Measurements from ENCODE around the gene ALG1. TPM values are rescaled to one million over a fixed set of nuclear protein-coding genes. Genes with fewer than 3 reads are reported as not detected.

The ALG1 gene
- total and polyA plus RNA-seq, 2 of the 13 experiments (the other 11 are each of a cell fraction or from before 2014, with no cell fraction given) = 43.3 to 75.6 TPM

- no peak for TF ChIP-seq TFAP4 (IDR thresholded peaks at IDR 0.05; ENCODE audit: borderline replicate concordance, low read depth)
- TF ChIP-seq NR2F6 (IDR thresholded peaks at IDR 0.05) = no peak
- TF ChIP-seq NR2F6 (CRISPR knock-in tag; IDR thresholded peaks at IDR 0.05) = peak; percentile 75
- peak in 1 of 2 experiments; percentile 63; a peak in 2 of 4 replicates for TF ChIP-seq NR2F1 (CRISPR knock-in tag; IDR thresholded peaks at IDR 0.05)
- peak; percentile 80; the same call in 1 of the 2 replicates for TF ChIP-seq KLF12 (CRISPR knock-in tag; IDR thresholded peaks at IDR 0.05; ENCODE audit: borderline replicate concordance)
- no peak for TF ChIP-seq ZNF251 (CRISPR knock-in tag; IDR thresholded peaks at IDR 0.05)
- TF ChIP-seq, protein P1, sequence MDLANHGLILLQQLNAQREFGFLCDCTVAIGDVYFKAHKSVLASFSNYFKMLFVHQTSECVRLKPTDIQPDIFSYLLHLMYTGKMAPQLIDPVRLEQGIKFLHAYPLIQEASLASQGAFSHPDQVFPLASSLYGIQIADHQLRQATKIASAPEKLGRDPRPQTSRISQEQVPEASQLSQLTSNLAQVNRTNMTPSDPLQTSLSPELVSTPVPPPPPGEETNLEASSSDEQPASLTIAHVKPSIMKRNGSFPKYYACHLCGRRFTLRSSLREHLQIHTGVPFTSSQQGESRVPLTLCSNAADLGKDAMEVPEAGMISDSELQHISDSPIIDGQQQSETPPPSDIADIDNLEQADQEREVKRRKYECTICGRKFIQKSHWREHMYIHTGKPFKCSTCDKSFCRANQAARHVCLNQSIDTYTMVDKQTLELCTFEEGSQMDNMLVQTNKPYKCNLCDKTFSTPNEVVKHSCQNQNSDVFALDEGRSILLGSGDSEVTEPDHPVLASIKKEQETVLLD (CRISPR knock-in tag; IDR thresholded peaks at IDR 0.05; ENCODE audit: low read depth) = peak; percentile 65; the same call in 1 of the 2 replicates
- TF ChIP-seq ZFP1 (CRISPR knock-in tag; IDR thresholded peaks at IDR 0.05) = peak; percentile 86; the same call in 1 of the 2 replicates
- TF ChIP-seq, protein P2, sequence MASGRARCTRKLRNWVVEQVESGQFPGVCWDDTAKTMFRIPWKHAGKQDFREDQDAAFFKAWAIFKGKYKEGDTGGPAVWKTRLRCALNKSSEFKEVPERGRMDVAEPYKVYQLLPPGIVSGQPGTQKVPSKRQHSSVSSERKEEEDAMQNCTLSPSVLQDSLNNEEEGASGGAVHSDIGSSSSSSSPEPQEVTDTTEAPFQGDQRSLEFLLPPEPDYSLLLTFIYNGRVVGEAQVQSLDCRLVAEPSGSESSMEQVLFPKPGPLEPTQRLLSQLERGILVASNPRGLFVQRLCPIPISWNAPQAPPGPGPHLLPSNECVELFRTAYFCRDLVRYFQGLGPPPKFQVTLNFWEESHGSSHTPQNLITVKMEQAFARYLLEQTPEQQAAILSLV (CRISPR knock-in tag; IDR thresholded peaks at IDR 0.05; ENCODE audit: borderline replicate concordance) = peak; percentile 98; the same call in 1 of the 2 replicates
- TF ChIP-seq, protein P3, sequence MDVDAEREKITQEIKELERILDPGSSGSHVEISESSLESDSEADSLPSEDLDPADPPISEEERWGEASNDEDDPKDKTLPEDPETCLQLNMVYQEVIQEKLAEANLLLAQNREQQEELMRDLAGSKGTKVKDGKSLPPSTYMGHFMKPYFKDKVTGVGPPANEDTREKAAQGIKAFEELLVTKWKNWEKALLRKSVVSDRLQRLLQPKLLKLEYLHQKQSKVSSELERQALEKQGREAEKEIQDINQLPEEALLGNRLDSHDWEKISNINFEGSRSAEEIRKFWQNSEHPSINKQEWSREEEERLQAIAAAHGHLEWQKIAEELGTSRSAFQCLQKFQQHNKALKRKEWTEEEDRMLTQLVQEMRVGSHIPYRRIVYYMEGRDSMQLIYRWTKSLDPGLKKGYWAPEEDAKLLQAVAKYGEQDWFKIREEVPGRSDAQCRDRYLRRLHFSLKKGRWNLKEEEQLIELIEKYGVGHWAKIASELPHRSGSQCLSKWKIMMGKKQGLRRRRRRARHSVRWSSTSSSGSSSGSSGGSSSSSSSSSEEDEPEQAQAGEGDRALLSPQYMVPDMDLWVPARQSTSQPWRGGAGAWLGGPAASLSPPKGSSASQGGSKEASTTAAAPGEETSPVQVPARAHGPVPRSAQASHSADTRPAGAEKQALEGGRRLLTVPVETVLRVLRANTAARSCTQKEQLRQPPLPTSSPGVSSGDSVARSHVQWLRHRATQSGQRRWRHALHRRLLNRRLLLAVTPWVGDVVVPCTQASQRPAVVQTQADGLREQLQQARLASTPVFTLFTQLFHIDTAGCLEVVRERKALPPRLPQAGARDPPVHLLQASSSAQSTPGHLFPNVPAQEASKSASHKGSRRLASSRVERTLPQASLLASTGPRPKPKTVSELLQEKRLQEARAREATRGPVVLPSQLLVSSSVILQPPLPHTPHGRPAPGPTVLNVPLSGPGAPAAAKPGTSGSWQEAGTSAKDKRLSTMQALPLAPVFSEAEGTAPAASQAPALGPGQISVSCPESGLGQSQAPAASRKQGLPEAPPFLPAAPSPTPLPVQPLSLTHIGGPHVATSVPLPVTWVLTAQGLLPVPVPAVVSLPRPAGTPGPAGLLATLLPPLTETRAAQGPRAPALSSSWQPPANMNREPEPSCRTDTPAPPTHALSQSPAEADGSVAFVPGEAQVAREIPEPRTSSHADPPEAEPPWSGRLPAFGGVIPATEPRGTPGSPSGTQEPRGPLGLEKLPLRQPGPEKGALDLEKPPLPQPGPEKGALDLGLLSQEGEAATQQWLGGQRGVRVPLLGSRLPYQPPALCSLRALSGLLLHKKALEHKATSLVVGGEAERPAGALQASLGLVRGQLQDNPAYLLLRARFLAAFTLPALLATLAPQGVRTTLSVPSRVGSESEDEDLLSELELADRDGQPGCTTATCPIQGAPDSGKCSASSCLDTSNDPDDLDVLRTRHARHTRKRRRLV (CRISPR knock-in tag; IDR thresholded peaks at IDR 0.05) = peak; percentile 95; the same call in 1 of the 2 replicates
- TF ChIP-seq SNAI1 (CRISPR knock-in tag; IDR thresholded peaks at IDR 0.05; ENCODE audit: borderline replicate concordance) = peak; percentile 80; the same call in 1 of the 2 replicates
Measured at GRCh38 chr16:5071681-5072333, at the start of gene ALG1 (continued).
